NCI-H146 treated with DMSO at 0.1 percent for 48 hours (cell line): ENCODE results near the gene SLC44A1.

Experiments
- DNase-seq: peaks from one replicate; lab custom pipeline; 2025; ENCODE audit not compliant: unreplicated experiment; lab: John Stamatoyannopoulos, UW

Gene SLC44A1

DNA sequence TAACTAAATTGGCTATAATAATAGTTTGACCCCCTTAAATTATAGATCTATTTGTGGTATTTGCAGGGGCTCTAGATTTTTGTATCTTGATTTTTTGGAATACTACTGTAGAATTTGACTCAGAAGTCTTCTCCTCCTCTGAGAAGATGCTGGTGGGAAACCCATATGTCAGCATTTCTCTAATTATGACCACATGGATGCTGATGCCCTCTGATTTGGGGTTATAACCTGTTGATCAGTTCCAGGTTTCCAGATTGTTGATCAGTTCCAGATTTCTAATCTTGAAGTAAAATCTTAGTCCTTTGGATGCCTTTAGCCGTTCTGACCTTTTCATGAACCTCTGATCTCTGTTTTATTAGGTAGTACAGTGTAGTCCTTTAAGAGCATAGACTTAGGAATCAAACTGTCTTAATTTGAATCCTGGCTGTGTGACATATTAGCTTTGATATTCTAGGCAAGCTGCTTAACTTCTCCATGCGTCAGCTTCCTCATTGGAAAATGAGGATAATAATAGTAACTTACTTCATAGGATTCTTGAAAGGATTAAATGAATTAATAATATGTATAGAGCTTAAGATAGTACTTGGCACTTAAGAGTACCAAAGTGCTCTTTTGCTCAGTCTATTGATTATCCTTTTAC is 211.5 kb downstream of the SLC44A1 start:
- no peak for DNase-seq

DNA sequence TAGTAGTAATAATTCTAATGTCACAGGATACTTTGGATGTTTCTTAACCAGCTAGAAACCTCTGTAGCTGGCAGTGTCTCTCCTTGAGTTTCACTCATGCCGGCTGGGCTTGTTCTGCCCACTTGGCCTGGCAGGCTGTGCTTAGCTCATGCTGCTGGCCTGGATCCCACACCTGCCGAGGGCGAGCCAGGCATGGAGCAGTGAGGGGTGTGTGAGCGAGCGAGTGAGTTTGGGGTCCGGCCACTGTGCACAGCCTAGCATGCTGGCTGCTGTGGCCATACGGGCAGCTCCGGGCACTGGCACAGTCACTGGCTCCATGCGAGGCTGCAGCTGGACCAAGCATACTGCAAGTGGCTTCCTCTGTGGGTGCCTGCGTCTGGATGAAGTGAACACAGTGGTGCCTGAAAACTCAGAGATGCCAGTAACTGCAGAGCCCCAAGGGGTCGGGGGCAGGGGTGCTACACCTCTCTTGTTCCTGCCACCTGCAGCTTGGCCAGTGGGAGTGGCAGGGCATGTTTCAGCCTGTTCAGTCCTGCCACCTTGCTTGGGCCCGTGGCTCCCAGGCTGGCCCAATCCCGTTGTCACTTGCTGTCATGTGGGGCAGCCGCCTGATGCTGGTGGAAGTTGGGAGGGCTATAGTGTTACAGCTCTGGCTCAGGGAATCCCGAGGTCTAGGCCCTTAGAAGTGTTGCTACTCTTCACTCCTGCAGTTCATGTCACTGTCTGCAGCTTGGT is 213.3 kb downstream of the SLC44A1 start:
- no peak for DNase-seq

DNA sequence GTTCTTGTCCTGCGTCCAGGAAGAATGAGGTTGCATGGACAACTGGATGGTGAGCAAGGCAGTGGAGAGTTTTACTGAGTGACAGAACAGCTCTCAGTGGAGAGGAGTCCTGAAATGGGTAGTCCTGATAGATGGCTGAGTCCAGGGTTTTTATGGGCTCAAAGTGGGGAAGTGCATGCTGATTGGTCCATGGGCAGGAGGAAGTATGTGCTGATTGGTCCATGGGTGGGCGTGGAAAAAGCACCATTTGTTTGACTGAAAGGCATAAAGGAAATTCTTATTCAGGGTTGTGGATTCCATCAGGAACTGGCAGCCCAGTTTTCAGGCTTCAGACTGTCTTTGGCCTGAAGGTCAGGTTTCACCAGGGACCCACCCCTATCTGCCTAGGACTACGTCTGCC is 214.0 kb downstream of the SLC44A1 start:
- DNase-seq = no peak

DNA sequence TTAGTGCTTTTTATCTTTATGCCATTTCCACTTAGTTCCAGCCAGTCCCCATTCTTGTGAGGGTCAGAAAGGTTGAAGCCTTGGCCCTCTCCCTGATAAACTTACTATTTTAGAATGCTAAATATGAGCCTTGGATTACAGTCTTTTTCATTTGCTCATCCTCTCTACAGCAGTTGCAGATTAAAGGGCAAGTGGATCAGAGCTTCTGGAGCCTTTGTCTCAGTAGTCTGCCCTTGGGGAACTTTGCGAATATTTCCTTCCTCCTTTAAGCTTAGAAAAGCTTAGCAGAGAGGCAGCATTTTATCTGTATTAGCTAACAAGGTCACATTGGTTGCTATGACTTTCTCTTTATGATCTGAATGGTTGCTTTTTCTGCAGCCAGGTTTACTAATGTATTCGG is 214.9 kb downstream of the SLC44A1 start:
- DNase-seq = no peak

DNA sequence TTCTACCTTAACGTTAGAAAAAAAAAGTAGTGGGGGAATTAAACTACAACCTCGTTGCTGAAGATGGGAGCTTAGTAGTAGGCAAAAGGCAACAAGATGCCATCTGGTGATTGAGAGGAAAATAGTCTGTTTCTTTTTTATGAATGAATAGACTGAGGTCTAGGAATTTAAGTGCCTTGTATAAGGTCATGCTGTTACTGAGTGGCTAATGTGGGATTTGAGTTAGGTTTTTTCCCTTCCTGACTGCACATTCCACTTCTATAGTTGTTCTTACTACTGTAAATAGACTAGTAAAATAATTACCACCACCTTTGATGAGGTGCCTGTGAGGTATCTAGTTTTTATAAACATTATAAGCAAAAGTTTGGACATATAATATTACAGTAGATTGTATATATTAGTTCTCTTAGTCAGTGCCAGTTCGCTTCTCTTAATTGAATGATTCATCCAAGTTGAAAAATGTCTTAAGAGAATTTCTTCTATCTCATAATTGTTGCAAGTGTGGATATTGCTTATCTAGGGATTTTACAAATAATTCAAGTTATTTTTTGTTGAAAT is 222.5 kb downstream of the SLC44A1 start:
- no peak for DNase-seq

DNA sequence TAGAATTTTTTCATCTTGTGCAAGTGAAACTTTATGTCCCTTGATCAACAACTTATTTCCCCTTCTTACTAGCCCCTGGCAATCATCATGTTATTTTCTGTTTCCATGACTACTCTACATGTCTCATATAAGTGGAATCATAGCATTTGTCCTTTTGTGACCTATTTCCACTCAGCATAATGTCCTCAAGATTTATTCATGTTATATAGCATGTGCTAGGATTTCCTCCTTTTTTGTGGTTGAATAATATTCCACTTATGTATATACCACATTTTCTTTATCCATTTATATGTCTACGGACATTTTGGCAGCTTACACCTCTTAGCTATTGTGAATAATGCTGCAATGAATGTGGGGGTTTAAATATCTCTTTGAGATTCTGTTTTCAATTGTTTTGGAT is 224.4 kb downstream of the SLC44A1 start:
- DNase-seq = no peak

DNA sequence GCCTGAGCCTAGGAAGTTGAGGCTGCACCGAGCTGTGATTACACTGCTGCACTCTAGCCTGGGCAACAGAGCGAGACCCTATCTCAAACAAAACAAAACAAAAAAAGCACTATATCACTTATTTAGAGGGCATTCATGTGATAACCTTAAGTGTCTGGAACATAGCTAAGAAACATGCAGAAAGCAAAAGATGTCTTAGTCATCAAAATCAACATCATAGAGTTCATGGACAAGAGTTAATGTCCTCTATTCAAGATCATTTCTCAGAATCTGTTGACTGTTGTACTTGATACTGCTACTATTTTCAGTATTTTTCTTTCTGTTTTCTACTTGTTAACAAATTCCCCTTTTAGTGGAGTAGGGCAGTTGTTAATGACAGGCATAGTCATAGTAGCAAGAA is 228.8 kb downstream of the SLC44A1 start:
- no peak for DNase-seq

DNA sequence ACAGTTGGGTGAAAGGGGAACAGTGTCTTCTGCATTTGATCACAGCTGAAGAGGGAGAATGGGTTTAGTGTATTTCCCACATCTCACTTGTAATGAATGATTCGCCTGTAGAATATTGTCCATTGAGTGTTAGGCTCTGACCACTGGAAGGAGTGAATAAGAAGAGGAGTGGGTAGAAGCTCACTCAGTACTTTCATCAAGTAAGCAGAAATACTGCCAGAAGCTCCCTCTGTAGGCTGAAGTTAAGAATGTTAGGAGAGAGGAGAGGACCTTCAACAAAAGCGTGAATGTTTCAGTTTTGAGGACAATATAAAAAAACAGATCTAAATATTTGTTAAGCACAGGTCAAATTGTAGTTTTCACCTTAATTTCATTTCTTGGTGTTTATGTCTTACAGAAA is 230.9 kb downstream of the SLC44A1 start:
- DNase-seq = no peak

DNA sequence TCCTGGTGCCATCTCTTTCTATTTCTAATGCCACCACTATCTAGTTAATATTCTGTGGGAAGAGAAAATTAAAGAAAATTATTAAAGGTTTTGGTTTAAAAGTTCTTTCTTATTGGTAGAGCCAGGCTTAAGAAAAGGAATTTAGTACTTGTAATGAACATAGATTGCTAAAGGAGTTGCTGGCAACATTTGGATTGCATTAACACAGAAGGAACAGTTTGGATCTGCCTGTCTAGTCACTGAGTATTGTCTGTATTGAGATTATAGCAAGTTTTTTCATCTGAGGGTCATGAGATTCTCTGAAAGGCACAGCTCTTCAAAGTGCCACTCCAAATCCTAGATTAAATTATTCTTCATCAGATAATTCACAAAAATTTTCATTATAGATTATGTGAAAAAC is 235.4 kb downstream of the SLC44A1 start:
- no peak for DNase-seq

DNA sequence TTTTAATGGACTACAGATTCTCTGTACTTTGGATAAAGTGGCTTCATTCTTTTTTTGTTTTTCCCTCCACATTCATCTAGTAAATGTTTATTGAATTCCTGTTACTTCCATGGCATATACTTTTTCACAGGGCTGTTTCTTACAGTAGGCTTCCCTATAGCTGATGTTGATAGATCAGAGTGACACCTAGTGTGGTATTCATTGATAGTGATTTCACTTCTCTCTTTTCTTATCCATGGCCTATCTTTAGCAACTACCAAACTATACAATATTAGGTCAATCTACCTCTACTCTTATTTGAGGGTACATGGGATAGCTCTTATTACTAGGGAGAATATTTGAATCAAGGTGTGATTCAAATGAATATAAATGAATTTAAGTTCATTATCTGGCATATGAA is 239.2 kb downstream of the SLC44A1 start:
- DNase-seq = no peak

DNA sequence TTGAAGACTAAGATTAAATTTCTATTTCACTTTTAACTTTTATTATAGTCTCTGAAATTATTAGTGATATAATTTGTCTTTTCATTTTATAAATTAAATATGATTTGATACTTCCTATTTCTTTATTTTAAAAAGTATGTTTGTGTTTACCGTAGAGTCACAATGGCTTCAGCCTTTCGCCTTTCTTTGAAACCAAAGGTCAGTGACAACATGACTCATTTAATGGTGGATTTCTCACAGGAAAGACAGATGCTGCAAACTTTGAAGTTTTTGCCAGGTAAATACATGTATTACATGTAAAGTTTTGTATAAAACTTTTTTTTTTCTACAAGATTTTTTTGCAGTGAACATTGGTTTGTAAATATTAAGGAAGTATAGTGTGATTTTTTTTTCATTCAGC is 239.8 kb downstream of the SLC44A1 start:
- no peak for DNase-seq

DNA sequence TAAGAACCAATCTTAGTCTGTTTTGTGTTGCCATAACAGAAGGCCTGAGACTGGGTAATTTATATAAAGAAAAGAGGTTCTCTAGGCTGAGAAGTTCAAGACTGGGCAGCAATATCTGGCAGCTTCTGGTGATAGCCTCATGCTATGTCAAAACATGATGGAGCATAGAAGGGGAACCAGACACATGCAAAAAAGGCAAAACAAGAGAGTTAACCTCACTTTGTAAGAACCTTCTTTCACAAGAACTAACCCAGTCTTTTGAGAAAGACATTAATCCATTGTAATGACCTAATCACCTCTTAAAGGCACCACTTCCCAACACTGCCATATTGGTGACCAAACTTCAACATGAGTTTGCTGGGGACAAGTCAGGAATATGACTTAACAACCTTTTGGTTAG is 240.7 kb downstream of the SLC44A1 start:
- no peak for DNase-seq
